Midbrain (tissue), 1 donor: Measurements from ENCODE around the gene FARS2.
"Not testable (repeated sequence)": the region's sequence is repeated elsewhere in the genome, so short reads cannot be mapped to it uniquely, and the experiment has no call there.

ENCODE experiments used
- DNase-seq: peaks from one replicate; lab custom pipeline; 2025; lab: John Stamatoyannopoulos, UW

The FARS2 gene

GRCh38 chr6:5636210-5637030 lies 375.1 kb downstream of the FARS2 start:
- DNase-seq = no peak

- DNase-seq = no peak
Observed at GRCh38 chr6:5637714-5638113, 376.4 kb downstream of the FARS2 start.

GRCh38 chr6:5638666-5639065 lies 377.4 kb downstream of the FARS2 start:
- DNase-seq = peak; percentile 53

- no peak for DNase-seq
Observed at GRCh38 chr6:5639193-5639592, 377.9 kb downstream of the FARS2 start.

- no peak for DNase-seq
Observed at GRCh38 chr6:5640614-5641013, 379.3 kb downstream of the FARS2 start.

GRCh38 chr6:5644523-5645185 lies 383.3 kb downstream of the FARS2 start:
- no peak for DNase-seq

GRCh38 chr6:5645328-5646290 lies 384.3 kb downstream of the FARS2 start:
- no peak for DNase-seq

- DNase-seq = no peak
Observed at GRCh38 chr6:5652406-5653137, 391.3 kb downstream of the FARS2 start.

- no peak for DNase-seq
Observed at GRCh38 chr6:5653801-5654200, 392.5 kb downstream of the FARS2 start.

- no peak for DNase-seq
Observed at GRCh38 chr6:5656226-5656625, 394.9 kb downstream of the FARS2 start.

GRCh38 chr6:5656695-5657094 lies 395.4 kb downstream of the FARS2 start:
- not testable (repeated sequence) for DNase-seq

- no peak for DNase-seq
Observed at GRCh38 chr6:5657684-5658430, 396.5 kb downstream of the FARS2 start.

- DNase-seq = no peak
Observed at GRCh38 chr6:5659467-5659866, 398.2 kb downstream of the FARS2 start.

- DNase-seq = no peak
Observed at GRCh38 chr6:5660772-5661171, 399.5 kb downstream of the FARS2 start.

GRCh38 chr6:5662797-5663196 lies 401.5 kb downstream of the FARS2 start:
- no peak for DNase-seq

- no peak for DNase-seq
Observed at GRCh38 chr6:5663259-5663658, 401.9 kb downstream of the FARS2 start.

- DNase-seq = no peak
Observed at GRCh38 chr6:5663739-5664138, 402.4 kb downstream of the FARS2 start.

- no peak for DNase-seq
Observed at GRCh38 chr6:5664149-5664548, 402.8 kb downstream of the FARS2 start.

- DNase-seq = no peak
Observed at GRCh38 chr6:5665173-5665572, 403.9 kb downstream of the FARS2 start.

GRCh38 chr6:5665667-5666066 lies 404.4 kb downstream of the FARS2 start:
- DNase-seq = no peak

GRCh38 chr6:5666695-5667094 lies 405.4 kb downstream of the FARS2 start:
- no peak for DNase-seq
